ACC112 (cell line): ENCODE results near the gene MAPT.
"Not testable (repeated sequence)": the region's sequence is repeated elsewhere in the genome, so short reads cannot be mapped to it uniquely, and the experiment has no call there.

Experiments
- H2AFZ ChIP-seq: fragments of 200-600 bp; sonication (generic); one replicate; pipeline ENCODE4 v1.6.0; 2017; ENCODE audit warnings: antibody characterized with exemption, low read length; ENCODE audit not compliant: unreplicated experiment
- H3K27ac ChIP-seq: fragments of 200-600 bp; sonication (generic); 2 replicates; pipeline ENCODE4 v1.5.1; 2014; ENCODE audit warnings: low read depth, mild to moderate bottlenecking, antibody characterized with exemption, low read length, moderate library complexity
- H3K27me3 ChIP-seq: fragments of 200-600 bp; sonication (generic); 2 replicates; pipeline ENCODE4 v1.6.1; 2014; ENCODE audit warnings: mild to moderate bottlenecking, antibody characterized with exemption, low read length, moderate library complexity, mixed read lengths; ENCODE audit not compliant: insufficient read depth
- H3K36me3 ChIP-seq: fragments of 200-600 bp; sonication (generic); 2 replicates; pipeline ENCODE4 v1.6.1; 2016; ENCODE audit warnings: mild to moderate bottlenecking, antibody characterized with exemption, low read length, moderate library complexity, mixed read lengths; ENCODE audit not compliant: insufficient read depth
- H3K4me1 ChIP-seq: fragments of 200-600 bp; sonication (generic); one replicate; pipeline ENCODE4 v1.6.1; 2016; ENCODE audit warnings: low read length, mixed read lengths; ENCODE audit not compliant: insufficient read depth, unreplicated experiment, control insufficient read depth
- H3K4me3 ChIP-seq: fragments of 200-600 bp; sonication (generic); 2 replicates; pipeline ENCODE4 v1.5.1; 2014; ENCODE audit warnings: mild to moderate bottlenecking, low read depth, low read length
- H3K79me2 ChIP-seq: fragments of 200-600 bp; sonication (generic); one replicate; pipeline ENCODE4 v1.6.0; 2016; ENCODE audit warnings: low read length; ENCODE audit not compliant: control insufficient read depth, unreplicated experiment, insufficient read depth

The MAPT gene

GRCh38 chr17:46001390-46002310 is 107.3 kb downstream of the MAPT start:
- Histone ChIP-seq H2AFZ (no peak overlapping the region), H3K4me1 (peaks cover 3% of the 10 kb centered on the region), H3K36me3 (no peaks in the 10 kb centered on the region), H3K4me3 (no peak overlapping the region), H3K27ac (no peak overlapping the region), H3K79me2 (no peaks in the 10 kb centered on the region), H3K27me3 (no peaks in the 10 kb centered on the region)

GRCh38 chr17:46002311-46002972 is 108.1 kb downstream of the MAPT start:
- Histone ChIP-seq H3K4me1 (peaks cover 3% of the 10 kb centered on the region), H3K27me3 (no peaks in the 10 kb centered on the region), H2AFZ (no peak overlapping the region), H3K36me3 (no peaks in the 10 kb centered on the region), H3K4me3 (no peak overlapping the region), H3K79me2 (no peaks in the 10 kb centered on the region), H3K27ac (no peak overlapping the region)

GRCh38 chr17:46002973-46003316 is 108.6 kb downstream of the MAPT start:
- Histone ChIP-seq H3K27me3 (no peaks in the 10 kb centered on the region), H3K4me1 (peaks cover under 1% of the 10 kb centered on the region), H3K36me3 (no peaks in the 10 kb centered on the region), H3K27ac (no peak overlapping the region), H3K79me2 (no peaks in the 10 kb centered on the region), H3K4me3 (no peak overlapping the region), H2AFZ (no peak overlapping the region)

- Histone ChIP-seq H3K27ac (no peak overlapping the region), H3K27me3 (no peaks in the 10 kb centered on the region), H3K4me3 (no peak overlapping the region), H3K4me1 (no peaks in the 10 kb centered on the region), H2AFZ (no peak overlapping the region), H3K36me3 (no peaks in the 10 kb centered on the region), H3K79me2 (no peaks in the 10 kb centered on the region)
Measured at GRCh38 chr17:46003907-46004748, 109.8 kb downstream of the MAPT start.

GRCh38 chr17:46006082-46006481 is 111.7 kb downstream of the MAPT start:
- H3K79me2 ChIP-seq, H3K27me3 ChIP-seq, H3K4me3 ChIP-seq, H3K27ac ChIP-seq, H2AFZ ChIP-seq, H3K4me1 ChIP-seq, H3K36me3 ChIP-seq: not testable (repeated sequence)

- no peak overlapping the region for H3K4me3 ChIP-seq
- no peak overlapping the region for H2AFZ ChIP-seq
- H3K27ac ChIP-seq = no peak overlapping the region
- H3K27me3 ChIP-seq = no peaks in the 10 kb centered on the region
- H3K79me2 ChIP-seq = no peaks in the 10 kb centered on the region
- H3K4me1 ChIP-seq = no peaks in the 10 kb centered on the region
- no peaks in the 10 kb centered on the region for H3K36me3 ChIP-seq
Measured at GRCh38 chr17:46007461-46007965, 113.2 kb downstream of the MAPT start.

GRCh38 chr17:46008591-46008990 is 114.2 kb downstream of the MAPT start:
- no peak overlapping the region for H2AFZ ChIP-seq
- H3K4me3 ChIP-seq = no peak overlapping the region
- no peaks in the 10 kb centered on the region for H3K4me1 ChIP-seq
- no peaks in the 10 kb centered on the region for H3K27me3 ChIP-seq
- H3K36me3 ChIP-seq = no peaks in the 10 kb centered on the region
- H3K27ac ChIP-seq = no peak overlapping the region
- no peaks in the 10 kb centered on the region for H3K79me2 ChIP-seq

GRCh38 chr17:46009681-46010596 is 115.6 kb downstream of the MAPT start:
- H3K36me3 ChIP-seq = no peaks in the 10 kb centered on the region
- no peak overlapping the region for H3K27ac ChIP-seq
- peaks cover 3% of the 10 kb centered on the region for H3K4me1 ChIP-seq
- H3K27me3 ChIP-seq = no peaks in the 10 kb centered on the region
- H2AFZ ChIP-seq = no peak overlapping the region
- H3K4me3 ChIP-seq = no peak overlapping the region
- H3K79me2 ChIP-seq = no peaks in the 10 kb centered on the region

- Histone ChIP-seq H3K27ac (no peak overlapping the region), H3K4me3 (no peak overlapping the region), H3K27me3 (no peaks in the 10 kb centered on the region), H3K36me3 (no peaks in the 10 kb centered on the region), H3K4me1 (peaks cover 3% of the 10 kb centered on the region), H2AFZ (no peak overlapping the region), H3K79me2 (no peaks in the 10 kb centered on the region)
Measured at GRCh38 chr17:46010597-46011186, 116.3 kb downstream of the MAPT start.
